Measurements from ENCODE around the gene NAT16. TPM values are rescaled to one million over a fixed set of nuclear protein-coding genes. Genes with fewer than 3 reads are reported as not detected.

Gene NAT16
- total and polyA plus RNA-seq, 9 of the 15 experiments (the other 6 are each of a cell fraction or from before 2014, with no cell fraction given): 0.04 TPM; not detected in 8

DNA sequence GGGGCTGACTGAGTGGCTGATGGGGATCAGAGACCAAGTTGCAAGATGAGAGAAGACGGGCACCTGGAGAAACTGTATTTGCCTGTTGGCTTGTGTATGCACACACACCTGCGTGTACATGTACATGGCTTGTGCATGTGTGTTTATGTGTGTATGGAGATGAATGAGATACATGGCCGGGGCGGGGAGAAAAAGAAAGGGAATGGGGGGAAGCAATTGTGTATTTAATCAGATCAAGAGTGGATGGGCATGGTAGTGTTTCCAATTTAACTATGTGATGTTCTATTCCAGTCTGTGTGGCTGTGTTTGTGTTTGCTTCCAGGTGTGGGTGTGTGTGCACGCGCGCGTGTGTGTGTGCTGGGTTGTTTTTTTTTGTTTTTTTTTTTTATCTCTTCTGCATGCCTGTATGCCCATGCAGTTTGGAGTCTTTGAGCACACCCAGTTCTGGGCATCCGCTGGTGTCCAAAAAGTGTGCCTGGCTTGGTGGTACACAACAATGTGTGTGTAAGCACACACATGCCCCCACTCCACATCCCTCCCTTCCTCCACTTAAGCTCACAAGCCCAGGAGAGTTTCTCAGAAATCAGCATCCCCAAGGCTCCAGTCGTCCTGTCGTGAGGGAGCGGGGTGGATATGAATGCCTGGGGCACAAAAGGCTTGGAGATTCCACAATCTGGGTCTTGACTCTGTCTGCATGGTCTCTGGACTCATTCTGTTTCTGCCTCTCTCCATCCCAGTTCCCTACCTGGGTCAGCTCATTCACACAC is 12.3 kb downstream of the NAT16 start:
- intact Hi-C loops (cut with micrococcal nuclease): loop anchor here (2.0 kb wide), 1 partner anchor 23 kb away; no protein-coding TSS in a partner anchor
- H3K36me3 ChIP-seq (ENCODE audit: control insufficient read depth, insufficient read depth, low read length): no peaks in the 10 kb centered on the region
- no peaks in the 10 kb centered on the region for H3K79me2 ChIP-seq (ENCODE audit: control insufficient read depth, insufficient read depth, low read length)

More for the DNA sequence above, 12.3 kb downstream of the NAT16 start:
- Histone ChIP-seq H3K27ac (ENCODE audit: extremely low read depth, low read depth, low read length) (no peak overlapping the region), H3K9ac (ENCODE audit: insufficient read depth in 1 of 2, low read depth in 2 of 2, low read length in 2 of 2) (no peak overlapping the region), H3K9me1 (ENCODE audit: control insufficient read depth, insufficient read depth, low read length) (peaks cover 6% of the 10 kb centered on the region), H3K9me3 (replicated peaks; ENCODE audit: control insufficient read depth, insufficient read depth, low read depth, low read length) (no peaks in the 10 kb centered on the region), H4K20me1 (replicated peaks; ENCODE audit: control insufficient read depth, insufficient read depth, low read length) (peaks cover 26% of the 10 kb centered on the region), H2AFZ (ENCODE audit: low read depth, low read length) (no peak overlapping the region), H3K4me3 (no peak overlapping the region), H3K27me3 (ENCODE audit: control insufficient read depth in 2 of 2, insufficient read depth in 2 of 2, low read length in 2 of 2) (peaks cover 24 to 45% of the 10 kb centered on the region in 2 experiments; a peak in 4 of 5 replicates), H3K4me1 (replicated peaks in 1 of 2; ENCODE audit: control insufficient read depth in 2 of 2, insufficient read depth in 2 of 2, low read length in 2 of 2) (peaks cover 36 to 70% of the 10 kb centered on the region in 2 experiments), H3K4me2 (ENCODE audit: insufficient read depth, low read length) (no peak overlapping the region)
- no peak for ATAC-seq
- CTCF ChIA-PET (ENCODE audit: low intra/inter-chr PET ratio): no interaction called here
- no TSS peak for BruUV-seq (replicated peaks)
- TF ChIP-seq ARID1B (IDR thresholded peaks at IDR 0.05): 0 out of 2 replicates have a peak, but pooled peaks have one; percentile 2
- TF ChIP-seq, protein P1, sequence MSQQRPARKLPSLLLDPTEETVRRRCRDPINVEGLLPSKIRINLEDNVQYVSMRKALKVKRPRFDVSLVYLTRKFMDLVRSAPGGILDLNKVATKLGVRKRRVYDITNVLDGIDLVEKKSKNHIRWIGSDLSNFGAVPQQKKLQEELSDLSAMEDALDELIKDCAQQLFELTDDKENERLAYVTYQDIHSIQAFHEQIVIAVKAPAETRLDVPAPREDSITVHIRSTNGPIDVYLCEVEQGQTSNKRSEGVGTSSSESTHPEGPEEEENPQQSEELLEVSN (IDR thresholded peaks at IDR 0.05; ENCODE audit: borderline replicate concordance in 1 of 2, extremely low read depth in 1 of 2, insufficient read depth in 1 of 2, insufficient read length in 1 of 2, low read depth in 1 of 2, low read length in 1 of 2, poor library complexity in 1 of 2, severe bottlenecking in 1 of 2): no peak
- in situ Hi-C loops (cut with MboI): no loop called here
- 5% methylated on average over 12 of the region's 12 CpGs for WGBS (ENCODE audit: insufficient coverage, low coverage, missing lambda C conversion rate)
- DNase-seq (ENCODE audit: extremely low read depth in 1 of 4, low spot score in 3 of 4): no peak
- POLR2A ChIA-PET: interaction anchor here (0.5 kb wide), 1 partner anchor 46 kb away, joined by 4 read pairs; no protein-coding TSS in a partner anchor
- FAIRE-seq: peak; percentile 23
